ENCODE data around the gene AIG1.
"Not testable (repeated sequence)": the region's sequence is repeated elsewhere in the genome, so short reads cannot be mapped to it uniquely, and the experiment has no call there.

The AIG1 gene

GRCh38 chr6:143243786-143244185, 183.1 kb downstream of the AIG1 start:
- no peak overlapping the region for H3K4me3 ChIP-seq (ENCODE audit: low read depth, low read length)
- no peak for TF ChIP-seq CTCF (IDR thresholded peaks at IDR 0.05; ENCODE audit: low read depth, low read length)

GRCh38 chr6:143245656-143246055, 185.0 kb downstream of the AIG1 start:
- TF ChIP-seq CTCF (IDR thresholded peaks at IDR 0.05; ENCODE audit: low read depth, low read length), result no peak
- no peak overlapping the region for H3K4me3 ChIP-seq (ENCODE audit: low read depth, low read length)

GRCh38 chr6:143246166-143246775, 185.6 kb downstream of the AIG1 start:
- H3K4me3 ChIP-seq (ENCODE audit: low read depth, low read length), result not testable (repeated sequence)

GRCh38 chr6:143247586-143247985, 186.9 kb downstream of the AIG1 start:
- TF ChIP-seq CTCF (IDR thresholded peaks at IDR 0.05; ENCODE audit: low read depth, low read length), result no peak
- H3K4me3 ChIP-seq (ENCODE audit: low read depth, low read length), result no peak overlapping the region

GRCh38 chr6:143248359-143248758, 187.7 kb downstream of the AIG1 start:
- TF ChIP-seq CTCF (IDR thresholded peaks at IDR 0.05; ENCODE audit: low read depth, low read length), result no peak
- no peak overlapping the region for H3K4me3 ChIP-seq (ENCODE audit: low read depth, low read length)

GRCh38 chr6:143251288-143251687, 190.6 kb downstream of the AIG1 start:
- H3K4me3 ChIP-seq (ENCODE audit: low read depth, low read length), result no peak overlapping the region
- TF ChIP-seq CTCF (IDR thresholded peaks at IDR 0.05; ENCODE audit: low read depth, low read length), result no peak

- TF ChIP-seq CTCF (IDR thresholded peaks at IDR 0.05; ENCODE audit: low read depth, low read length), result no peak
- no peak overlapping the region for H3K4me3 ChIP-seq (ENCODE audit: low read depth, low read length)
These were observed 192.3 kb downstream of the AIG1 start for GRCh38 chr6:143252961-143253360.

- TF ChIP-seq CTCF (IDR thresholded peaks at IDR 0.05; ENCODE audit: low read depth, low read length), result no peak
- H3K4me3 ChIP-seq (ENCODE audit: low read depth, low read length), result 0 out of 2 replicates have a peak overlapping the region, but pooled peaks have one; percentile 12
These were observed 192.9 kb downstream of the AIG1 start for GRCh38 chr6:143253586-143253985.
